ENCODE data around the gene KRTCAP3.
A peak's percentile ranks its signal among the peaks of the same experiment; 100 is the strongest.

DNA sequence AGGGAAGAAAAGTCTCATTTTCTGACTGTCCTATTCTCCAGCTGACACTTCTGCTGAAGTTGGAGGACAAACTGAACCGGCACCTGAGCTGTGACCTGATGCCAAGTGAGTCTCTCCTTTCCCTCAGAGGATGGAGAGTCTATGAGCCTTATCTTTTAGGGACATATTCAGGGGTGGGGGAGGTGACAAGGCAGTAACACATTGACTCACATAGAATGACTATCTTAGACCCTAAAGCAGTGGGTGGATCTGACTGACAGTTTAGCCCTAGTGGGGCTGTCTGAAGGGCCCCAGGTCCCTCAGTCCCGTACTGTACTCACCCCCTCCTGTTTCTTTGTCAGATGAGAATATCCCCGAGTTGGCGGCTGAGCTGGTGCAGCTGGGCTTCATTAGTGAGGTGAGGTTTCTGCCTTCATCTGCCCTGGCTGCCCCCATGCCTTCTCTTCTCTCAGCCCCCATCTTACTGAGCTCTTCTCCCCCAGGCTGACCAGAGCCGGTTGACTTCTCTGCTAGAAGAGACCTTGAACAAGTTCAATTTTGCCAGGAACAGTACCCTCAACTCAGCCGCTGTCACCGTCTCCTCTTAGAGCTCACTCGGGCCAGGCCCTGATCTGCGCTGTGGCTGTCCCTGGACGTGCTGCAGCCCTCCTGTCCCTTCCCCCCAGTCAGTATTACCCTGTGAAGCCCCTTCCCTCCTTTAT is 805 bp upstream of the KRTCAP3 start:
- TF ChIP-seq POLR2A (IDR thresholded peaks at IDR 0.05; ENCODE audit: low read length) (peak; percentile 74), GATA1 (IDR thresholded peaks at IDR 0.05; ENCODE audit: low read depth, low read length) (peak; percentile 48)
